GM12874 (cell line): ENCODE data around the gene HNRNPLL.

Source experiments
- CTCF ChIP-seq: IDR thresholded peaks from 2 replicates; pipeline ENCODE4 v1.5.1; 2011; ENCODE audit warnings: low read depth, mild to moderate bottlenecking, control low read depth, low read length, moderate library complexity; ENCODE audit not compliant: insufficient read depth

The HNRNPLL gene

GRCh38 chr2:38583524-38583923 is 19.2 kb downstream of the HNRNPLL start:
- TF ChIP-seq CTCF = no peak

GRCh38 chr2:38581193-38582147 is 21.3 kb downstream of the HNRNPLL start:
- peak; percentile 40; the same call in 1 of the 2 replicates for TF ChIP-seq CTCF

GRCh38 chr2:38580115-38580636 is 22.6 kb downstream of the HNRNPLL start:
- no peak for TF ChIP-seq CTCF

- no peak for TF ChIP-seq CTCF
These were observed 23.9 kb downstream of the HNRNPLL start for GRCh38 chr2:38578832-38579231.

GRCh38 chr2:38574278-38574677 is 28.4 kb downstream of the HNRNPLL start:
- TF ChIP-seq CTCF = no peak

GRCh38 chr2:38572167-38572566 is 30.6 kb downstream of the HNRNPLL start:
- TF ChIP-seq CTCF = no peak

GRCh38 chr2:38571193-38571592 is 31.5 kb downstream of the HNRNPLL start:
- no peak for TF ChIP-seq CTCF
